ENCODE results near the gene TIGD2. TPM values are rescaled to one million over a fixed set of nuclear protein-coding genes. Genes with fewer than 3 reads are reported as not detected.

Gene TIGD2
- total RNA-seq, 2 experiments from 2014 or later: 3.3 to 3.9 TPM

DNA sequence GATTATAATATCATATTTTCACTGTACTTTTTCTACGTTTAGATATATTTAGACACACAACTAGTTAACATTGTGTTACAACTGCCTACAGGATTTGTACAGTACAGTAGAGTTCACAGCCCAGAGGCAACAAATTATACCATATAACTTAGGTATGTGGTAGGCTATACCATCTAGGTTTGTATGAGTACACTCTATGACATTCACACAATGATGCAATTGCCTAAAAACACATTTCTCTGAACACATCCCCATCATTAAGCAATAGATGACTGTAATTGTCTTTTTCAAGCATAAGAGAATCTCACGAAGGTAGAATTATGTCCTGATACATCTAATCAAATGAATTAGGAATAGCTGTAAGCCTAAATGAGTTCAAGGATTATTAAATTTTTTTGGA is 12.3 kb upstream of the TIGD2 start:
- intact Hi-C loops (cut with DNase I, micrococcal nuclease): no loop called here
- Mint-ChIP-seq H3K27ac (no peak overlapping the region), H3K4me3 (no peak overlapping the region), H3K9me3 (no peaks in the 10 kb centered on the region), H3K27me3 (no peaks in the 10 kb centered on the region), H3K4me1 (ENCODE audit: low read depth) (no peaks in the 10 kb centered on the region), H3K36me3 (ENCODE audit: low read depth) (no peaks in the 10 kb centered on the region)
- DNase-seq (no peak), ATAC-seq (ENCODE audit: poor library complexity) (no peak)
- CTCF ChIA-PET: no interaction called here
- Histone ChIP-seq H3K4me1 (ENCODE audit: insufficient read depth, low read length) (no peaks in the 10 kb centered on the region), H3K27ac (ENCODE audit: low read depth in 1 of 2, low read length in 2 of 2) (no peak overlapping the region), H3K9me3 (ENCODE audit: control insufficient read depth in 1 of 2, insufficient read depth in 1 of 2, low read length in 2 of 2) (no peaks in the 10 kb centered on the region), H3K4me3 (ENCODE audit: low read length) (no peak overlapping the region), H3K27me3 (ENCODE audit: control insufficient read depth in 1 of 2, insufficient read depth in 2 of 2, low read length in 2 of 2) (peaks cover 0 to 2% of the 10 kb centered on the region in 2 experiments), H3K36me3 (ENCODE audit: insufficient read depth, low read length) (no peaks in the 10 kb centered on the region)
- POLR2A ChIA-PET: no interaction called here
- TF ChIP-seq, protein P1, sequence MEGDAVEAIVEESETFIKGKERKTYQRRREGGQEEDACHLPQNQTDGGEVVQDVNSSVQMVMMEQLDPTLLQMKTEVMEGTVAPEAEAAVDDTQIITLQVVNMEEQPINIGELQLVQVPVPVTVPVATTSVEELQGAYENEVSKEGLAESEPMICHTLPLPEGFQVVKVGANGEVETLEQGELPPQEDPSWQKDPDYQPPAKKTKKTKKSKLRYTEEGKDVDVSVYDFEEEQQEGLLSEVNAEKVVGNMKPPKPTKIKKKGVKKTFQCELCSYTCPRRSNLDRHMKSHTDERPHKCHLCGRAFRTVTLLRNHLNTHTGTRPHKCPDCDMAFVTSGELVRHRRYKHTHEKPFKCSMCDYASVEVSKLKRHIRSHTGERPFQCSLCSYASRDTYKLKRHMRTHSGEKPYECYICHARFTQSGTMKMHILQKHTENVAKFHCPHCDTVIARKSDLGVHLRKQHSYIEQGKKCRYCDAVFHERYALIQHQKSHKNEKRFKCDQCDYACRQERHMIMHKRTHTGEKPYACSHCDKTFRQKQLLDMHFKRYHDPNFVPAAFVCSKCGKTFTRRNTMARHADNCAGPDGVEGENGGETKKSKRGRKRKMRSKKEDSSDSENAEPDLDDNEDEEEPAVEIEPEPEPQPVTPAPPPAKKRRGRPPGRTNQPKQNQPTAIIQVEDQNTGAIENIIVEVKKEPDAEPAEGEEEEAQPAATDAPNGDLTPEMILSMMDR (IDR thresholded peaks at IDR 0.05): no peak

DNA sequence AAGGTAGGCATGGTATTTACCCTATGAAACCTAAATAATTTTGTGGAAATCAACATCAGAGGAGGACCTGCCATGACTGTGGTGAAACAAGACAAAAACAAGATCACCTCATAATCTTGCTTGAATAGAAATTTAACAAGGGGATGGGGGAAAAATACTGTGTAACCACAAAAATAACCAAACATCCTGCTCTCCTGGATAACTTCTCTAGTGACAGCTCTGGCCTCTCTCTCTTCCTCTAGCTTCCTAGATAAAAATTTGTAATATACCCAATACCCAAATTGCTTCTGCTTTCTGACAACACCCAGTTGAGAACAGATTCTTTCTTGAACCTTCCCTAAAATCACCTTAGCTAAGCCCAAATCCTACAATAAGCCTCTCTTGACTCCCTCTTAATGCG is 11.9 kb upstream of the TIGD2 start:
- TF ChIP-seq, protein P1 (IDR thresholded peaks at IDR 0.05): no peak
- ATAC-seq (ENCODE audit: poor library complexity): no peak
- H3K36me3 Mint-ChIP-seq (ENCODE audit: low read depth): no peaks in the 10 kb centered on the region
- intact Hi-C loops (cut with DNase I, micrococcal nuclease): no loop called here
- no peaks in the 10 kb centered on the region for H3K36me3 ChIP-seq (ENCODE audit: insufficient read depth, low read length)
- H3K27ac ChIP-seq (ENCODE audit: low read depth in 1 of 2, low read length in 2 of 2): no peak overlapping the region
- H3K9me3 Mint-ChIP-seq: no peaks in the 10 kb centered on the region
- H3K9me3 ChIP-seq (ENCODE audit: control insufficient read depth in 1 of 2, insufficient read depth in 1 of 2, low read length in 2 of 2): no peaks in the 10 kb centered on the region
- H3K4me3 Mint-ChIP-seq: no peak overlapping the region
- ChIA-PET POLR2A (no interaction called here), CTCF (no interaction called here)
- H3K4me3 ChIP-seq (ENCODE audit: low read length): no peak overlapping the region
- no peak overlapping the region for H3K27ac Mint-ChIP-seq
- H3K27me3 Mint-ChIP-seq: peaks cover 1% of the 10 kb centered on the region
- no peaks in the 10 kb centered on the region for H3K4me1 Mint-ChIP-seq (ENCODE audit: low read depth)
- peaks cover 0 to 2% of the 10 kb centered on the region in 2 experiments for H3K27me3 ChIP-seq (ENCODE audit: control insufficient read depth in 1 of 2, insufficient read depth in 2 of 2, low read length in 2 of 2)
- H3K4me1 ChIP-seq (ENCODE audit: insufficient read depth, low read length): no peaks in the 10 kb centered on the region
- no peak for DNase-seq

DNA sequence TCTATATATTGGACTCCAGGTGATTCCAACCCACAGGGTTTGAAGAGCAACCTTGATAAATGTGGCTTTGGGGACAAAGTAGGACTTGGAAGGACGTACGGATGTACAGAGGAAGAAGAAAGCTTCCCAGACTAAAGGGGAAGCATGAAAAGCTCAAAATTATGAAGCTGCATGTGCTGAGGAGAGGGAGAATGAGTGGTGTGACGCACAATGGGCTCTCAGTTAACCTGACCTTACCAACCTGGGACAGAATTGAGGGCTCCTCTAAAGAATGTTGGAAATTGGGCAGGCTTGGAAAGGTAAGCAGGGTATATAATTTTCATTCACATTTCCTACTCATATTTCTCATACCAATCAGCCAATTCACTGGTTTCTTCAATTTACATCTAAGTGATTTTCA is 10.5 kb upstream of the TIGD2 start:
- Histone ChIP-seq H3K27ac (ENCODE audit: low read depth in 1 of 2, low read length in 2 of 2) (no peak overlapping the region), H3K9me3 (ENCODE audit: control insufficient read depth in 1 of 2, insufficient read depth in 1 of 2, low read length in 2 of 2) (no peaks in the 10 kb centered on the region), H3K4me1 (ENCODE audit: insufficient read depth, low read length) (no peaks in the 10 kb centered on the region), H3K27me3 (ENCODE audit: control insufficient read depth in 1 of 2, insufficient read depth in 2 of 2, low read length in 2 of 2) (peaks cover 0 to 2% of the 10 kb centered on the region in 2 experiments), H3K4me3 (ENCODE audit: low read length) (no peak overlapping the region), H3K36me3 (ENCODE audit: insufficient read depth, low read length) (no peaks in the 10 kb centered on the region)
- POLR2A ChIA-PET: no interaction called here
- Mint-ChIP-seq H3K27me3 (peaks cover 7% of the 10 kb centered on the region), H3K27ac (no peak overlapping the region), H3K36me3 (ENCODE audit: low read depth) (no peaks in the 10 kb centered on the region), H3K4me3 (no peak overlapping the region), H3K9me3 (no peaks in the 10 kb centered on the region), H3K4me1 (ENCODE audit: low read depth) (no peaks in the 10 kb centered on the region)
- no peak for ATAC-seq (ENCODE audit: poor library complexity)
- CTCF ChIA-PET: no interaction called here
- intact Hi-C loops (cut with DNase I, micrococcal nuclease): loop anchor here in 1 of 2 experiments (5.0 kb wide), 1 partner anchor 284 kb away; no protein-coding TSS in a partner anchor
- TF ChIP-seq, protein P1 (IDR thresholded peaks at IDR 0.05): no peak
- DNase-seq: no peak
